ENCODE measurements around the gene ARL6. TPM values are rescaled to one million over a fixed set of nuclear protein-coding genes. Genes with fewer than 3 reads are reported as not detected.

The ARL6 gene
- total RNA-seq, 1 donor from 2014 or later = 9.6 TPM

GRCh38 chr3:97736928-97737327 is 27.6 kb upstream of the ARL6 start:
- no peak overlapping the region for H3K27ac Mint-ChIP-seq (ENCODE audit: unreplicated experiment)
- H3K4me1 Mint-ChIP-seq (ENCODE audit: low read depth, unreplicated experiment) = peaks cover 11% of the 10 kb centered on the region
- no peak for DNase-seq
- H3K9me3 Mint-ChIP-seq (ENCODE audit: unreplicated experiment) = no peaks in the 10 kb centered on the region
- H3K36me3 Mint-ChIP-seq (ENCODE audit: unreplicated experiment) = no peaks in the 10 kb centered on the region
- no peak for TF ChIP-seq CTCF (IDR thresholded peaks at IDR 0.05; ENCODE audit: partially characterized antibody, unreplicated experiment)
- H3K4me3 Mint-ChIP-seq (ENCODE audit: unreplicated experiment) = peak overlapping the region; percentile 6
- H3K27me3 Mint-ChIP-seq (ENCODE audit: unreplicated experiment) = no peaks in the 10 kb centered on the region

DNA sequence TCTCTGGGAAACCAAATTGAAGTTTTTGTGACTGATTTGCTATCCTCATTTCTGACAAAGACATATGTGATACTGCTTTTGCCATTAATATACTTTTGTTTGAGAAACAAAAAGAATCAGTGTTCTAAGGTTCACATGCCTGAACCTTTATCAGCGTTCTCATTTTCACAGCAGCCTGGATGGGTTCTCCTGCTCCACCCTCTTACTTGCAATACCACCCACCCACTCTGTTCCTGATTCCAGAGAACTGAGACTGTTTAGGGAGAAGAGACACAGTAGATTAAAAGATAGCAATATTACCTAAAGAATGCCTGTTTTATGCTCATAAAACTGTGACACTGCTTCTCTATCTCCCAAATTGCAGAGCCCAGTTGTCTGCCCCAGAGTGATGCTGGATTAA is 25.8 kb upstream of the ARL6 start:
- Mint-ChIP-seq H3K27ac (ENCODE audit: unreplicated experiment) (no peak overlapping the region), H3K4me1 (ENCODE audit: low read depth, unreplicated experiment) (peaks cover 11% of the 10 kb centered on the region), H3K27me3 (ENCODE audit: unreplicated experiment) (no peaks in the 10 kb centered on the region), H3K9me3 (ENCODE audit: unreplicated experiment) (no peaks in the 10 kb centered on the region), H3K36me3 (ENCODE audit: unreplicated experiment) (no peaks in the 10 kb centered on the region), H3K4me3 (ENCODE audit: unreplicated experiment) (no peak overlapping the region)
- no peak for DNase-seq
- TF ChIP-seq CTCF (IDR thresholded peaks at IDR 0.05; ENCODE audit: partially characterized antibody, unreplicated experiment) = no peak

- no peaks in the 10 kb centered on the region for H3K27me3 Mint-ChIP-seq (ENCODE audit: unreplicated experiment)
- peaks cover 2% of the 10 kb centered on the region for H3K4me1 Mint-ChIP-seq (ENCODE audit: low read depth, unreplicated experiment)
- no peak overlapping the region for H3K4me3 Mint-ChIP-seq (ENCODE audit: unreplicated experiment)
- H3K36me3 Mint-ChIP-seq (ENCODE audit: unreplicated experiment) = no peaks in the 10 kb centered on the region
- no peaks in the 10 kb centered on the region for H3K9me3 Mint-ChIP-seq (ENCODE audit: unreplicated experiment)
- no peak overlapping the region for H3K27ac Mint-ChIP-seq (ENCODE audit: unreplicated experiment)
- no peak for TF ChIP-seq CTCF (IDR thresholded peaks at IDR 0.05; ENCODE audit: partially characterized antibody, unreplicated experiment)
- DNase-seq = no peak
These were observed 22.5 kb upstream of the ARL6 start for GRCh38 chr3:97742036-97742435.

- no peak for TF ChIP-seq CTCF (IDR thresholded peaks at IDR 0.05; ENCODE audit: partially characterized antibody, unreplicated experiment)
- Mint-ChIP-seq H3K4me1 (ENCODE audit: low read depth, unreplicated experiment) (no peaks in the 10 kb centered on the region), H3K4me3 (ENCODE audit: unreplicated experiment) (no peak overlapping the region), H3K27me3 (ENCODE audit: unreplicated experiment) (no peaks in the 10 kb centered on the region), H3K27ac (ENCODE audit: unreplicated experiment) (no peak overlapping the region), H3K9me3 (ENCODE audit: unreplicated experiment) (peaks cover 1% of the 10 kb centered on the region), H3K36me3 (ENCODE audit: unreplicated experiment) (no peaks in the 10 kb centered on the region)
- no peak for DNase-seq
These were observed 20.3 kb upstream of the ARL6 start for GRCh38 chr3:97744289-97744688.

DNA sequence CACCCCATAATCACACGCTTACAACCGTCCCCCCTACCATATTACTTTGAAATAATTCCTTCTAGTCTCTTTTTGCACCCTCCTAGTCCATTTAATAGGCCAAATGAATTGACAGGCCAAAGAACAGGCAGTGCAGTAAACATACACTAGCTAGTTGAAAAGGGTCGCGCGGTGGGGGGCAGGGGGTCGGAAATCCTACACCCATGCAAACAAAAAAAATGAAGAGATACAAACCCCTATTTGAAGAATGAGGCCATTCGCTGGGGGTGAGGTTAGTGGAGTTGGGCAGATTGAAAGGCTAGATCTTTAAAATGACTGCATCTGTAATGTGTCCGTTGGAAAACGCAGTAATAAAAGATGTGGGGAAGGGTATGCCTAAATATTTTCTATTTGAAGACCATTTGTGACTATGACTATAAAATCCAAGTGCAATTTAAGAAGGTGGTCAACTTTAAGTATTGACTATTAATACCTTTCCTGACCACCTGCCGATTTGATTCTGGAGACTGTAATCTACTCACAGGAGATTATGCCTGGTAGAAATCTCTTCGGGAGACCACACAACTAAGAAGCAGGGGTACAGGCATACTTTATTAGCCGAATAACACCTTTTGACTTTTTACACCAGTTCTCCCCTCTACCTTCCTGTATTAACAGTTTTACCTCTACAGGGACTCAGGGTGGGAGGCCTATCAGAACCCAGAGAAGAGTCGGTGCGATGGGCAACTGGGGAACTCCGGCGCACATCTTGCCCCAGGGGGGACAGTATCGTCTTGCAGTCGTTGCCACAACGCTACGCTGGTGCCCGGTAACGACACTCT is 762 bp upstream of the ARL6 start:
- no peak for DNase-seq
- Mint-ChIP-seq H3K4me3 (ENCODE audit: unreplicated experiment) (peak overlapping the region; percentile 98), H3K36me3 (ENCODE audit: unreplicated experiment) (no peaks in the 10 kb centered on the region), H3K27me3 (ENCODE audit: unreplicated experiment) (peaks cover 11% of the 10 kb centered on the region), H3K27ac (ENCODE audit: unreplicated experiment) (peak overlapping the region; percentile 91), H3K9me3 (ENCODE audit: unreplicated experiment) (peaks cover 2% of the 10 kb centered on the region), H3K4me1 (ENCODE audit: low read depth, unreplicated experiment) (peaks cover 8% of the 10 kb centered on the region)
- no peak for TF ChIP-seq CTCF (IDR thresholded peaks at IDR 0.05; ENCODE audit: partially characterized antibody, unreplicated experiment)

Measured in glutamatergic neuron (in vitro differentiated cells).